Stimulated activated naive B cell treated with anti-CD40 and anti-IgM and Interleukin-4, amounts not matched to agents 10 μg/mL and 1 μg/mL and 100 μg/mL, for 72 hours (primary cell): ENCODE results near the gene ELOVL4.

Experiments used
- ATAC-seq, 2 donors: fragments of 150-1000 bp; cut with Tn5 transposase; replicated peaks; 2 replicates each; pipeline ENCODE4 v1.10.0; 2021; ENCODE audit warnings: moderate library complexity in 1 of 2
- DNase-seq: peaks from one replicate; pipeline ENCODE4 v3.0.0; 2021
- H3K27ac Mint-ChIP-seq: one replicate; pipeline ENCODE4 v1.8.0; 2022; ENCODE audit warnings: mild to moderate bottlenecking, mixed read lengths
- H3K27me3 Mint-ChIP-seq, 2 donors: one replicate each; pipeline ENCODE4 v1.8.0; 2022; ENCODE audit warnings: mixed read lengths in 2 of 2
- H3K36me3 Mint-ChIP-seq, 2 donors: one replicate each; pipeline ENCODE4 v1.8.0; 2022; ENCODE audit warnings: mixed read lengths in 2 of 2, mild to moderate bottlenecking in 1 of 2
- H3K4me1 Mint-ChIP-seq, 2 donors: one replicate each; pipeline ENCODE4 v1.8.0; 2022; ENCODE audit warnings: mixed read lengths in 2 of 2, mild to moderate bottlenecking in 1 of 2
- H3K4me3 Mint-ChIP-seq, 2 donors: one replicate each; pipeline ENCODE4 v1.8.0; 2022; ENCODE audit warnings: mild to moderate bottlenecking in 2 of 2, mixed read lengths in 2 of 2, moderate library complexity in 1 of 2
- H3K9me3 Mint-ChIP-seq, 2 donors: one replicate each; pipeline ENCODE4 v1.8.0; 2022; ENCODE audit warnings: mixed read lengths in 2 of 2, mild to moderate bottlenecking in 1 of 2

The ELOVL4 gene

DNA sequence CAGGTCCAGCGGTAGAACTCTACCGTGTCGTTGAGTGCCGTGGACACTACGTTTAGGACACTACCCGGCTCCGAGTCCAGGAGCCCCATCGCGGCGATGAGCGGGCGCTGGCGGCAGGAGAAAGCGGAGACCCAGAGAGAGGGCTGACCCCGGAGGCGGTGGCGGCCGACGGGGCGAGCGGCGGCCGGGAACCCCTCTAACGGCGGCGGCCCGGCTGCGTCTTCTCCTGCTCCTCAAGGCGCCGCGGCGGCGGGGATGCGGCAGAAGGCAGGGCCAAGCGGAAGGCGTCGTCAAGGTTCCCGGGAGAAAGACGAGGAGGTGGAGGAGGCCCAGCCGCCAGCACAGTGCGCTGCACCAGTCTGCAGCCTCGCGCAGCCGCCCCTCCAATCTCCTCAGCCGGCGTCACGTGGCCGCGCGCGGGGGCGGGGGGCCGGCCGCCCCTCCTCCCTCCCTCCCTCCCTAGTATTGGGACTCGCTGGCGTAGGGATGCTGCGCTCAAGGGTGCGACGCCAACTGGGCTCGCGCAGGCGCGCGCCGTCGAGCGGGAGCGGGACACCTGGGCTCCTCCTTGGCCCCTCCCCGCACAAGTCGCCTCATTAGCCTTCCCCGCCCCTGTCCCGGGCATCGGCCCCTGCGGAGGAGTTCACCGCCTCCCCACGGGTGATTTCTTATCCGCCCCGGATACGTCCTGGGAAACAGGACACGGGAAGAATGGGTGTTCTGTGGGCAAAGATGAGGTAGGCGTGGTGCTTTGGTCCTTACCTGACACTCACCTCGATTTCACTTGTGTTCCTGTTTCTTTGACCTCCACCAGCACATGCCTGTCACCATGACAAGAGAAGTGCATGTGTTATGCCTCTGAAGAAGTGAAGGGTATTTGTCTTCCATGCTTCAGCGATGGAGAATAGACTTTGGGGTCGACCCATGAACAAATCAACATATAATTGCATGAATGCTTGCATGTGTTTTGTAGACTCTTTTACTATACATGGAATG is at the start of gene ELOVL4:
Gene ELOVL4, minus strand, starts transcription at position 363 of the 996 bp plus-strand sequence. Its CDS starts 274 bp downstream, at position 89.
- peak; percentile 63 to 71 for ATAC-seq
- no peak within 1 kb of the TSS for H3K27ac Mint-ChIP-seq
- peaks cover 9 to 15% of the 10 kb centered on the region in 2 donors for H3K4me1 Mint-ChIP-seq
- H3K27me3 Mint-ChIP-seq = peaks cover 44 to 63% of the 10 kb centered on the region in 2 donors
- no peaks in the 10 kb centered on the region for H3K9me3 Mint-ChIP-seq
- no peaks in the 10 kb centered on the region for H3K36me3 Mint-ChIP-seq
- peak; percentile 5 for DNase-seq
- H3K4me3 Mint-ChIP-seq = peak within 1 kb of the TSS; percentile 80 to 89

DNA sequence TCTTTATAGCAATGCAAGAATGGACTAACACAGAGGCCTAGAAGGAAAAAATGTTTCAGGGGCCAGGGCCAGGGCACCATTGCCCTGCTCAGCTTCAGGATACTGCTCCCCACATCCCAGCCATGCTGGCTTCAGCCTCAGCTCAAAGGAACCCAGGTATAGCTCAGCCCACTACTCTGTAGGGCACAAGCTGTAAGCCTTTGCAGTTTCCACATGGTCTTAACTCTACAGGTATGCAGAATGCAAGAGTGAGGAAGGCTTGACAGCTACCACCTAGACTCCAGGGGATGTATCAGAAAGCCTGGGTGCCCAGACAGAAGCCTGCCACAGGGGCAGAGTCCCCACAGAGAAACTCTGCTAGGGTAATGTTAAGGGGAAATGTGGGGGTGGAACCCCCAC is 46.6 kb upstream of the ELOVL4 start:
- DNase-seq = no peak
- H3K36me3 Mint-ChIP-seq = peaks cover 0 to 2% of the 10 kb centered on the region in 2 donors
- H3K27ac Mint-ChIP-seq = no peak overlapping the region
- no peaks in the 10 kb centered on the region for H3K9me3 Mint-ChIP-seq
- H3K4me1 Mint-ChIP-seq = no peaks in the 10 kb centered on the region
- peak in 1 of 2 donors; percentile 7 for ATAC-seq
- H3K27me3 Mint-ChIP-seq = peaks cover 10 to 24% of the 10 kb centered on the region in 2 donors
- H3K4me3 Mint-ChIP-seq = no peak overlapping the region

DNA sequence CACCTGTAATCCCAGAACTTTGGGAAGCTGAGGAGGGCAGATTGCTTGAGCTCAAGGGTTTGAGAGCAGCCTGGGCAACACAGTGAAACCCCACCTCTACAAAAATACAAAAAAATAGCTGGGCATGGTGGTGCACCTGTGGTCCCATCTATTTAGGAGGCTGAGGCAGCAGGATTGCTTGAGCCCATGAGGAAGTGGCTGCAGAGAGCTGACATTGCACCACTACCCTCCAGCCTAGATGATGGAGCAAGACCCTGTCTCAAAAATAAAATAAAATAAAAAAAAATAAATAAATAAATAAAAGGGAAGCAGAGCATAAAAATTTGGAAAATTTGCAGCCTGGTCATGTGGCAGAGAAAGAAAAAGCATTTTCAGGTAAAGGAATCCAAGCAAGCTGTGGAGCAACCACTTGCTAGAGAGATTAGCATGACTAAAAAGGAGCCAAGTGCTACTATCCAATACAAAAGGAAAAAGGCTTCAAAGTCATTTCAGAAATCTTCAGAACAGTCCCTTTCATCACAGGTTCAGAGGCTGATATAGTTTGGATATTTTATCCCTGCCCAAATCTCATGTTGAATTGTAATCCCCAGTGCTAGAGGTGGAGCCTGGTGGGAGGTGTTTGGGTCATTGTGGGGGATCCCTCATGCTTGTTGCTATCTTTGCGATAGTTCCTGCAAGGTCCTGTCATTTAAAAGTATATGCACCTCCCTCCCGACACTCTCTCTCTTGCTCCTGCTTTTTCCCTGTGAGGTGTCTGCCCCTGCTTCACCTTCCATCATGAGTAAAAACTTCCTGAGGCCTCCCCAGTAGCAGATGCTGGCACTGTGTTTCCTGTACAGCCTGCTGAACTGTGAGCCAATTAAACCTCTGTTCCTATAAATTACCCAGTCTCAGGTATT is 45.9 kb upstream of the ELOVL4 start:
- no peak for ATAC-seq
- H3K9me3 Mint-ChIP-seq = no peaks in the 10 kb centered on the region
- H3K36me3 Mint-ChIP-seq = peaks cover 0 to under 1% of the 10 kb centered on the region in 2 donors
- no peak overlapping the region for H3K27ac Mint-ChIP-seq
- H3K27me3 Mint-ChIP-seq = peaks cover 3 to 17% of the 10 kb centered on the region in 2 donors
- no peak for DNase-seq
- H3K4me3 Mint-ChIP-seq = no peak overlapping the region
- H3K4me1 Mint-ChIP-seq = no peaks in the 10 kb centered on the region

DNA sequence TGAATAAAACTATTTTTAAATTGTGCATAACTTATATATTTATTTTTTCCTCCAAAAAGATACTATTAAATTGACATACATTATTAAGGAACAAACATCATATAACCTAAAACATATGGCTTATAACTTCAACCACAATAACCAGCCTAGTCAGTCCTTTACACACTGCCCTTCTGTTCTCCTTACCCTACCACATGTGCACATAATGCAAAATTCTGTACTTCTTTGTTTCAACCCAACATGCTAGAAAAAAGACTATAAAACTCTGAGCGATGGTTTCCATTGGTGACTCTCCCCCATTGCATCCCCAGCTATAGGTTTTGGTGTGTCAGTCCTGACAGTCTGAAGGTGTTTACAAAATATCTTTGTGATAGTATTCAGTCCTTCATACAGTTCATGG is 42.3 kb upstream of the ELOVL4 start:
- no peak overlapping the region for H3K27ac Mint-ChIP-seq
- DNase-seq (no peak), ATAC-seq (no peak)
- no peaks in the 10 kb centered on the region for H3K9me3 Mint-ChIP-seq
- H3K36me3 Mint-ChIP-seq = no peaks in the 10 kb centered on the region
- no peaks in the 10 kb centered on the region for H3K27me3 Mint-ChIP-seq
- no peak overlapping the region for H3K4me3 Mint-ChIP-seq
- H3K4me1 Mint-ChIP-seq = no peaks in the 10 kb centered on the region

DNA sequence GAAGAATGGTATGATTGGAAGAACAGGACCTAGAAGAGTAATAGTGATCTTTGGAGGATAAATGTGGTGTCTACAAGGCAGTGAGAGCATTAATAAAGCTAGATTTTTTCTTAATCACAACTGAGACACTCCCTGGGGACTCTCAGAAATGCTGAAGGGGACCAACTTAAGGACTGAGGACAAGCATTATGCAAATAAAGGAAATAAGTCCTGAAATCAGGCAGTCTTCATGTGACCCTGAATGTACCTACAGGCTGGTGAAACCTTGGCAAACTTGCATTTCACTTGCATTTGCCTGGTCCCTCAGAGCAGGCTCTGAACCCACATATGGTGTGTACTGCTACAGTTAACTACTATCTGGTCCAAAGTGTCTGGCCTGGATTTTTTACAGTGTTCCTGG is 37.8 kb upstream of the ELOVL4 start:
- Mint-ChIP-seq H3K27ac (no peak overlapping the region), H3K9me3 (no peaks in the 10 kb centered on the region), H3K27me3 (no peaks in the 10 kb centered on the region), H3K36me3 (no peaks in the 10 kb centered on the region), H3K4me3 (no peak overlapping the region), H3K4me1 (no peaks in the 10 kb centered on the region)
- no peak for ATAC-seq
- DNase-seq = no peak

DNA sequence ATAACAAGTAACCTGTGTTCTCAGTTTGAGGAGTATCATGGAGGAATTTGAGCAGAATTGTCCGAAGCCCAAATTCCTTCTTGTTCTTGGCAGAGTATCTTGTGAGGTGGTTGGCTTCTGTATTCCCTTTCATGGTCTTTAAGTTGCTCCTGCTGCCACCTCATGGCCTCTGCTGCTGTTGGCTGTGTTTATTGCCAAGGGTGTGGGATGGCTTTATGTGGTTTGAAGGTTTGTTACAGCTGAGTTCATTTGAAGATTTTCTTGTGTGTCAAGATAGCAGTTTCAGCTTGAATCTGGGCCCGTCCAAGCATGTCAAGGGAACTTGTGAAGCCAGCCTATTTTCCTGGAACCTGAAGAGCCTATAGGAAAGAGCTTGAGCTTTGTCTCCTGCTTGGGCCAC is 36.9 kb upstream of the ELOVL4 start:
- peaks cover 0 to under 1% of the 10 kb centered on the region in 2 donors for H3K27me3 Mint-ChIP-seq
- no peak overlapping the region for H3K4me3 Mint-ChIP-seq
- no peak for DNase-seq
- no peak overlapping the region for H3K27ac Mint-ChIP-seq
- no peaks in the 10 kb centered on the region for H3K9me3 Mint-ChIP-seq
- H3K4me1 Mint-ChIP-seq = no peaks in the 10 kb centered on the region
- peak in 1 of 2 donors; percentile 34 for ATAC-seq
- no peaks in the 10 kb centered on the region for H3K36me3 Mint-ChIP-seq

DNA sequence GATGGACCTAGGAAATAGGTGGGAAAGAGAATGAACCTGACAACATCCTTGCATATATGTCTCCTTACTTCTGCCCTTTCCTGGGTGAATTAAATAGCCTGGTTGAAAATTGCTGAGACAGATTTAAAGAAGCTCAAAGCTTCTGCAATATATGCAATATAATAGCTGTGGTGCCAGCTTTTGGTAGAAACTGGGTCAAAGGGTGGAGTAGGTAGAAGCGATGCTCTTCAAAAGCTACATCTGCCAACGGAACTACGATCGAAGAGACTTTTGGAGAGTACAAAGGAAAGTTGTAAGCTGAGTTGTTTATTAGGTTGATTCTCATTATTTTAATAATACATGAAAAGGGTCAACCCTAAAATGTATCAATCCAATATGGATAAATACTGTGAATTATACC is 34.3 kb upstream of the ELOVL4 start:
- Mint-ChIP-seq H3K27me3 (peaks cover 6 to 12% of the 10 kb centered on the region in 2 donors), H3K4me1 (no peaks in the 10 kb centered on the region), H3K36me3 (no peaks in the 10 kb centered on the region), H3K27ac (no peak overlapping the region), H3K9me3 (no peaks in the 10 kb centered on the region), H3K4me3 (no peak overlapping the region)
- DNase-seq = no peak
- no peak for ATAC-seq

DNA sequence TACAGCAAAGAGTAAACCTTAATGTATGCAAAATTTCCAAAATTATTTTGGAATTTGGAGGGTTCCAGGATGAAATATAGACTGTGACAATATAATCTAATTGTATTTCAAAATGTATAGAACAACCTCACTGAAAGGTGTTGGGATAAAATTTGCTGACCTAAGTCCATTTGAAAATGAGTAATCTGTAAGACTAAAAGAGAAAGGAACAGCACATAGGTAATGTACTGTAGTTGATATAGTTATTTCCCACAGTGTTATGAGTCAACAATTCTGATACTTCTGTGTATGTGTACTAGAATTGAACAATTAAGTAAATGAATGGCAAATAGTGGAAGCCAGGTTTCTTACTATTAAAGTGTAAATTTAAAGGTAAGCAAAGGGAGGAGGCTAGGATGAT is 23.8 kb upstream of the ELOVL4 start:
- H3K27ac Mint-ChIP-seq = no peak overlapping the region
- no peak for DNase-seq
- H3K9me3 Mint-ChIP-seq = peaks cover 16 to 26% of the 10 kb centered on the region in 2 donors
- H3K4me1 Mint-ChIP-seq = no peaks in the 10 kb centered on the region
- H3K4me3 Mint-ChIP-seq = no peak overlapping the region
- no peak for ATAC-seq
- peaks cover 0 to 3% of the 10 kb centered on the region in 2 donors for H3K36me3 Mint-ChIP-seq
- peaks cover 0 to 9% of the 10 kb centered on the region in 2 donors for H3K27me3 Mint-ChIP-seq

DNA sequence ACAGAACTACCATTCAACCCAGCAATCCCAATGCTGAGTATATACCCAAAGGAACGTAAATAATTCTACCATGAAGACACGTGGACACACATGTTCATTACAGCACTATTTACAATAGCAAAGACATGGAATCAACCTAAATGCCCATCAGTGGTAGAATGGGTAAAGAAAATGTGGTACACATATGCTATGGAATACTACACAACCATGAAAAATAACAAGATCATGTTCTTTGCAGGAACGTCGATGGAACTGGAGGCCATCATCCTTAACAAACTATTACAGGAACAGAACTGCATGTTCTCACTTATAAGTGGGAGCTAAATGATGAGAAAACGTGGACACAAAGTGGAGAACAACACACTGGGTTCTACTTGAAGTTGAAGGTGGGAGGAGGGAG is 22.4 kb upstream of the ELOVL4 start:
- H3K9me3 Mint-ChIP-seq = peaks cover 17 to 28% of the 10 kb centered on the region in 2 donors
- peaks cover 0 to 3% of the 10 kb centered on the region in 2 donors for H3K36me3 Mint-ChIP-seq
- no peak overlapping the region for H3K27ac Mint-ChIP-seq
- no peak for DNase-seq
- ATAC-seq = no peak
- no peak overlapping the region for H3K4me3 Mint-ChIP-seq
- H3K27me3 Mint-ChIP-seq = peaks cover 4 to 6% of the 10 kb centered on the region in 2 donors
- H3K4me1 Mint-ChIP-seq = no peaks in the 10 kb centered on the region

DNA sequence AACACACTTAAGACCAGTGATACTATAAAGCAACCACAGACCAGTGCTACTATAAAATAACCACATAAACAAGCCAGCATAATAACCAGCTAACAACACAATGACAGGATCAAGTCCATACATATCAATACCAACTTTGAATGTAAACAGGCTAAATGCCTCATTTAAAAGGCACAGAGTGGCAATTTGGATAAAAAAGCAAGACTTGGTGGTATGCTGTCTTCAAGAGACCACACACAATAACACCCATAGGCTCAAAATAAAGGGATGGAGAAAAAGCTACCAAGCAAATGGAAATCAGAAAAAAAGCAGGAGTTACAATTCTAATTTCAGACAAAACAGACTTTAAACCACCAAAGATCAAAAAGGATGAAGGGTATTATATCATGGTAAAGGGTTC is 19.8 kb upstream of the ELOVL4 start:
- H3K4me3 Mint-ChIP-seq = no peak overlapping the region
- peaks cover 19 to 28% of the 10 kb centered on the region in 2 donors for H3K9me3 Mint-ChIP-seq
- DNase-seq (no peak), ATAC-seq (no peak)
- peaks cover 0 to 3% of the 10 kb centered on the region in 2 donors for H3K36me3 Mint-ChIP-seq
- H3K27me3 Mint-ChIP-seq = peaks cover 8 to 15% of the 10 kb centered on the region in 2 donors
- no peaks in the 10 kb centered on the region for H3K4me1 Mint-ChIP-seq
- H3K27ac Mint-ChIP-seq = no peak overlapping the region

DNA sequence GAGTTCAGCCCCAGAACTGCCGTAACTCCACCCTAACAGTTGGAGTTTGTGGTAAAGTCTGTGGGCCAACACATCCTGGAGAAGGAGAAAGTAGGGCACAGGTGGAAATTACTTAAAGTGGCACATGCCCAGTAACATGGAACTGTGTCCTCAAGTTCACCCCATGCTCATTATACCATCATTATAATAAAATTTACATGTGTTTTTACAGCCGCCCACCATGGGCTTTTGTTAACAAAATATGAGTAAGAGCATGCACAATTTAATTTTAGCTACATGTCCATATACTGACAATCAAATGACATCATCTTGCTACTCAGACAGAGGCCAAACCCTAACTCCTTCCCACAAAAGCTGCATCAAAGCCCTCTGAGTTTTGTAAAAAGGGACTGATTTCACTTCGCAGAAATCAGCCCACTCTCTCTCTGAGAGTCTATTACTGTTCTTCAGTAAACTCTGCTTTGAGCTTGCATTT is 17.3 kb upstream of the ELOVL4 start:
- Mint-ChIP-seq H3K4me3 (no peak overlapping the region), H3K4me1 (no peaks in the 10 kb centered on the region), H3K36me3 (peaks cover 0 to 3% of the 10 kb centered on the region in 2 donors), H3K27ac (no peak overlapping the region), H3K9me3 (peaks cover 14 to 24% of the 10 kb centered on the region in 2 donors), H3K27me3 (peaks cover 8 to 15% of the 10 kb centered on the region in 2 donors)
- no peak for DNase-seq
- ATAC-seq = no peak

DNA sequence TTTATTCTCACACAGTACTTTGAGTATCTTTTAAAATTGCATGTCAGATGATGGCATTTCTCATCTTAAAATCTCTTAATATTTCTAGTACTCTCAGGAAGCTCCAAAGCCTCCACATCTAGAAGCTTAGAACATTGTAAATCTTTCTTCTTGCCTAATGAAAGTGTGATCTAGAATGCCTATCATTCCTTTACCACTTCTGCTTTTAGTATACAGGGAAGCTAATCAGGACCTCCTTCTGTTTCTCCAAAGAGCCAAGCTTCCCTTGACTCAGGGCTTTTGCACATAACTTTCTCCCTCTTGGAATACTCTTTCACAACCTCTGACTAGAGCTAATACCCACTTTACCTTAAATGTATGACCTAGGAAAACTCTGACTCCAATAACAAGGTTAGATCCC is 7.5 kb upstream of the ELOVL4 start:
- no peak overlapping the region for H3K4me3 Mint-ChIP-seq
- peaks cover 4 to 10% of the 10 kb centered on the region in 2 donors for H3K9me3 Mint-ChIP-seq
- DNase-seq = no peak
- H3K27ac Mint-ChIP-seq = no peak overlapping the region
- H3K4me1 Mint-ChIP-seq = no peaks in the 10 kb centered on the region
- peaks cover 35 to 46% of the 10 kb centered on the region in 2 donors for H3K27me3 Mint-ChIP-seq
- no peak for ATAC-seq
- H3K36me3 Mint-ChIP-seq = peaks cover 0 to 2% of the 10 kb centered on the region in 2 donors

DNA sequence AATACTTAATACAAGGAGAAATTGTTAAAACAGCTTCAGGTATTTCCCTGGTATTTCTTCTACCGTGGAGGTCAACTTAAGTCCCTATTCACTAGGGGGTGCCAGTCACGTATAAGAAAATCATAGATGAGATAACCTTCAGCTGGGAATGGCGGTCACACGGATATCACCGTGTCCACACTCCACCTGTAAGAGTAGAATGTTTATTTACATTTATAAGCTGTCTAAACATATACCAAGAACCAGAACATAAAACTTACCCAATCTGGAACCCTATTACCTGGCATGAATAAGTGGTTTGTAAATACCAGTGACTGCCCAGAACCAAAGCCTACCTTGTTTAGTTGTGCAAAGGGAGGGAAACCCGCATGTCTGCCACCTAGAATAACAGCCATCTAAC is 1.9 kb upstream of the ELOVL4 start:
- Mint-ChIP-seq H3K27me3 (peaks cover 52 to 56% of the 10 kb centered on the region in 2 donors), H3K4me1 (peaks cover 9 to 15% of the 10 kb centered on the region in 2 donors), H3K36me3 (no peaks in the 10 kb centered on the region), H3K4me3 (no peak overlapping the region), H3K9me3 (peaks cover 0 to 2% of the 10 kb centered on the region in 2 donors), H3K27ac (no peak overlapping the region)
- DNase-seq = peak; percentile 10
- peak in 1 of 2 donors; percentile 47 for ATAC-seq
